GM18511 (cell line): Measurements from ENCODE around the gene CARMIL1.

Source experiments
- ATAC-seq: cut with Tn5 transposase; IDR thresholded peaks from one replicate; pipeline ENCODE4 v1.9.1; 2021; ENCODE audit warnings: mild to moderate bottlenecking, moderate library complexity; ENCODE audit not compliant: unreplicated experiment

The CARMIL1 gene

GRCh38 chr6:25599516-25600085 lies 320.4 kb downstream of the CARMIL1 start:
- ATAC-seq: no peak

GRCh38 chr6:25601800-25602673 lies 322.9 kb downstream of the CARMIL1 start:
- no peak for ATAC-seq

GRCh38 chr6:25602674-25602982 lies 323.5 kb downstream of the CARMIL1 start:
- ATAC-seq: no peak

GRCh38 chr6:25603251-25603650 lies 324.1 kb downstream of the CARMIL1 start:
- no peak for ATAC-seq

- no peak for ATAC-seq
These were observed 327.0 kb downstream of the CARMIL1 start for GRCh38 chr6:25606151-25606550.

- ATAC-seq: no peak
These were observed 329.5 kb downstream of the CARMIL1 start for GRCh38 chr6:25608558-25609174.

- ATAC-seq: no peak
These were observed 333.5 kb downstream of the CARMIL1 start for GRCh38 chr6:25612666-25613065.

- no peak for ATAC-seq
These were observed 334.2 kb downstream of the CARMIL1 start for GRCh38 chr6:25613415-25613814.

GRCh38 chr6:25614052-25614451 lies 334.9 kb downstream of the CARMIL1 start:
- ATAC-seq: no peak

- no peak for ATAC-seq
These were observed 336.3 kb downstream of the CARMIL1 start for GRCh38 chr6:25615471-25615870.

GRCh38 chr6:25617997-25618396 lies 338.8 kb downstream of the CARMIL1 start:
- no peak for ATAC-seq

- no peak for ATAC-seq
These were observed 340.0 kb downstream of the CARMIL1 start for GRCh38 chr6:25619217-25619616.

- ATAC-seq: no peak
These were observed 341.2 kb downstream of the CARMIL1 start for GRCh38 chr6:25620391-25620790.

GRCh38 chr6:25623065-25623464 lies 343.9 kb downstream of the CARMIL1 start:
- ATAC-seq: no peak

GRCh38 chr6:25623879-25624278 lies 344.7 kb downstream of the CARMIL1 start:
- ATAC-seq: no peak

GRCh38 chr6:25627001-25627400 lies 347.8 kb downstream of the CARMIL1 start:
- ATAC-seq: no peak

GRCh38 chr6:25628471-25629197 lies 349.5 kb downstream of the CARMIL1 start:
- ATAC-seq: no peak

- no peak for ATAC-seq
These were observed 350.0 kb downstream of the CARMIL1 start for GRCh38 chr6:25629198-25629576.

GRCh38 chr6:25630508-25631278 lies 351.5 kb downstream of the CARMIL1 start:
- ATAC-seq: no peak

GRCh38 chr6:25635886-25636317 lies 356.7 kb downstream of the CARMIL1 start:
- ATAC-seq: no peak

- ATAC-seq: no peak
These were observed 358.0 kb downstream of the CARMIL1 start for GRCh38 chr6:25637211-25637610.
